Measurements from ENCODE around the gene LCE7A. TPM values are rescaled to one million over a fixed set of nuclear protein-coding genes. Genes with fewer than 3 reads are reported as not detected.

LCE7A gene
- total RNA-seq, 1 donor from 2014 or later, result not detected

- intact Hi-C loops (cut with DNase I), result no loop called here
- DNase-seq, result no peak
These were observed 46.3 kb downstream of the LCE7A start for GRCh38 chr1:152906023-152906565.

GRCh38 chr1:152907686-152908601, 48.1 kb downstream of the LCE7A start, which contains the start of gene IVL:
Gene IVL, plus strand, starts transcription at chr1:152908546. Its CDS starts 1,252 bp downstream, at chr1:152909798.
- intact Hi-C loops (cut with DNase I), result no loop called here
- no peak within 1 kb of the TSS for H3K4me3 ChIP-seq
- ATAC-seq (peak in 1 of 2 donors; percentile 71), DNase-seq (no peak)
- no peak within 1 kb of the TSS for H3K27ac ChIP-seq
- H3K27me3 ChIP-seq (ENCODE audit: low read depth), result no peaks in the 10 kb centered on the region
- H3K36me3 ChIP-seq, result no peaks in the 10 kb centered on the region
- H3K4me1 ChIP-seq, result no peaks in the 10 kb centered on the region
- H3K9me3 ChIP-seq, result no peaks in the 10 kb centered on the region
- TF ChIP-seq CTCF (IDR thresholded peaks at IDR 0.05), result no peak

More at GRCh38 chr1:152906023-152906565, 46.3 kb downstream of the LCE7A start:
- Histone ChIP-seq H3K27ac (no peak overlapping the region), H3K36me3 (no peaks in the 10 kb centered on the region), H3K9me3 (no peaks in the 10 kb centered on the region), H3K4me3 (no peak overlapping the region), H3K4me1 (no peaks in the 10 kb centered on the region), H3K27me3 (ENCODE audit: low read depth) (no peaks in the 10 kb centered on the region)
- TF ChIP-seq CTCF (IDR thresholded peaks at IDR 0.05), result no peak
- no peak for ATAC-seq

GRCh38 chr1:152909206-152909605, 49.4 kb downstream of the LCE7A start:
- Histone ChIP-seq H3K36me3 (no peaks in the 10 kb centered on the region), H3K27ac (no peak overlapping the region), H3K4me3 (no peak overlapping the region), H3K4me1 (no peaks in the 10 kb centered on the region), H3K27me3 (ENCODE audit: low read depth) (no peaks in the 10 kb centered on the region), H3K9me3 (no peaks in the 10 kb centered on the region)
- TF ChIP-seq CTCF (IDR thresholded peaks at IDR 0.05), result no peak
- intact Hi-C loops (cut with DNase I), result no loop called here
- ATAC-seq, result no peak
- DNase-seq, result no peak

Other genes starting within 250 kb of the LCE7A start
- gene LCE3B, start 246.2 kb upstream of the LCE7A start, total RNA-seq, result not detected
- not detected for gene LCE3A, start 236.9 kb upstream of the LCE7A start, total RNA-seq
- gene LCE2D, start 196.6 kb upstream of the LCE7A start, total RNA-seq, result not detected
- gene LCE2C, start 184.7 kb upstream of the LCE7A start, total RNA-seq, result not detected
- gene LCE2B, start 173.9 kb upstream of the LCE7A start, total RNA-seq, result not detected
- not detected for gene LCE2A, start 161.7 kb upstream of the LCE7A start, total RNA-seq
- gene LCE4A, start 151.8 kb upstream of the LCE7A start, total RNA-seq, result not detected
- gene KPRP, start 102.0 kb upstream of the LCE7A start, total RNA-seq, result not detected
- gene LCE1F, start 84.9 kb upstream of the LCE7A start, total RNA-seq, result not detected
- gene LCE1E, start 73.7 kb upstream of the LCE7A start, total RNA-seq, result not detected
- not detected for gene LCE1D, start 63.3 kb upstream of the LCE7A start, total RNA-seq
- not detected for gene LCE1C, start 53.3 kb upstream of the LCE7A start, total RNA-seq
- not detected for gene LCE1B, start 48.0 kb upstream of the LCE7A start, total RNA-seq
- gene LCE1A, start 32.5 kb upstream of the LCE7A start, total RNA-seq, result not detected
- gene LCE6A, start 17.1 kb upstream of the LCE7A start, total RNA-seq, result not detected
- gene SMCP, start 18.3 kb downstream of the LCE7A start, total RNA-seq, result not detected
- 0.24 TPM for gene IVL, start 48.5 kb downstream of the LCE7A start, total RNA-seq
- not detected for gene SPRR5, start 87.2 kb downstream of the LCE7A start, total RNA-seq
- not detected for gene SPRR4, start 110.7 kb downstream of the LCE7A start, total RNA-seq
- not detected for gene SPRR1A, start 124.1 kb downstream of the LCE7A start, total RNA-seq
- not detected for gene SPRR3, start 141.8 kb downstream of the LCE7A start, total RNA-seq
- not detected for gene SPRR1B, start 171.2 kb downstream of the LCE7A start, total RNA-seq
- not detected for gene SPRR2D, start 181.1 kb downstream of the LCE7A start, total RNA-seq
- gene SPRR2A, start 197.5 kb downstream of the LCE7A start, total RNA-seq, result not detected
- gene SPRR2B, start 211.6 kb downstream of the LCE7A start, total RNA-seq, result not detected
- gene SPRR2E, start 234.5 kb downstream of the LCE7A start, total RNA-seq, result not detected